GM12891 (cell line): Measurements from ENCODE around the gene DUSP7.

Source experiments
- DNase-seq: peaks from one replicate; pipeline ENCODE4 v3.0.0; 2011; ENCODE audit warnings: low spot score; ENCODE audit not compliant: insufficient read length
- FAIRE-seq: peaks from 2 replicates; lab custom pipeline; 2011; peaks lifted over from hg19 to GRCh38; lab: Jason Lieb, UNC
- PAX5 ChIP-seq: IDR thresholded peaks from 2 replicates; pipeline ENCODE4 v1.6.1; 2011; ENCODE audit warnings: low read length, moderate library complexity, mild to moderate bottlenecking; ENCODE audit not compliant: insufficient read depth, severe bottlenecking
- POLR2A ChIP-seq: IDR thresholded peaks from 2 replicates; pipeline ENCODE4 v1.6.1; 2011; ENCODE audit warnings: low read depth, low read length, control low read depth
- POLR2AphosphoS5 ChIP-seq: IDR thresholded peaks from 2 replicates; pipeline ENCODE4 v1.6.1; 2011; ENCODE audit warnings: low read depth, low read length, control low read depth
- POU2F2 ChIP-seq: IDR thresholded peaks from 2 replicates; pipeline ENCODE4 v1.6.1; 2011; ENCODE audit warnings: low read depth, mild to moderate bottlenecking, control low read depth, low read length, moderate library complexity
- SPI1 ChIP-seq: IDR thresholded peaks from 2 replicates; pipeline ENCODE4 v1.6.1; 2011; ENCODE audit warnings: low read depth, low read length, control low read depth
- TAF1 ChIP-seq: IDR thresholded peaks from 2 replicates; pipeline ENCODE4 v1.6.1; 2011; ENCODE audit warnings: low read depth, low read length, control low read depth

DUSP7 gene

DNA sequence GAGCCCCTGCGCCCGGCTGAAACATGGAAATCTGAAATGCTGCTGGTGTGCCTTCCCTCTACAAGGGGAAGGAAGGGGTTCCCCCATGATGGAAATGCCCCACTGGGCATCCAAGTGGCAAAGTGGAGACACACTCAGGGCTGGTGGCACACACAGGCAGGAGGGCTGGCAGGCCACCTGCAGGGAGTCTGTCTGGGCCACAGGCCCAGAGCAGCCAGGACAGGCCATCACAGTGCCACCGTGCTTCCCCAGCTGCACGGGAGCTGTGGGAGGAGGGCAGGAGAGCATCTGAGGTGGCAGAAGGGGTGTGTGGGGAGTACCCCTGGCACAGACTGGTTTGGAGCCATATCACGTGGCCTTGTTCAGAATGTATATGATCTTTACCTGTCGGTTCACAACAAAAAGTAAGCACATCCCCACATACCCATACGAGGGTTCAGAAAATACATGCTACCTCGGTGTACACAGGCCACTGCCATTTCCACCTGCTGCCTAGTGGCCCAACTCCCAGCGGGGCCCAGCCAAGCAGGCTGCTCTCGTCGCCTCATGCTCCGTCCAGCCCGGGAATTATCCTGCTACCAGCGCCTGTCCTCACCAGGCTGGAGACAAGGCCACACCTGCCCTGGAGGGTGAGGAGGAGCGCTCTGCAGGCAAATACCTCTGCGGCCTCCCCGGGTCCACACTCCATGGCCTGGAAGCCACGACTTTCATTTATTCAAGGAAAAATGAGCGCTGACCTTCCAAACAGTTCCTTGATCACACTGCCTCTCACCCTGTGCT lies 22.6 kb upstream of the DUSP7 start:
- FAIRE-seq (no peak), DNase-seq (no peak)
- TF ChIP-seq TAF1: no peak
- TF ChIP-seq SPI1: no peak

DNA sequence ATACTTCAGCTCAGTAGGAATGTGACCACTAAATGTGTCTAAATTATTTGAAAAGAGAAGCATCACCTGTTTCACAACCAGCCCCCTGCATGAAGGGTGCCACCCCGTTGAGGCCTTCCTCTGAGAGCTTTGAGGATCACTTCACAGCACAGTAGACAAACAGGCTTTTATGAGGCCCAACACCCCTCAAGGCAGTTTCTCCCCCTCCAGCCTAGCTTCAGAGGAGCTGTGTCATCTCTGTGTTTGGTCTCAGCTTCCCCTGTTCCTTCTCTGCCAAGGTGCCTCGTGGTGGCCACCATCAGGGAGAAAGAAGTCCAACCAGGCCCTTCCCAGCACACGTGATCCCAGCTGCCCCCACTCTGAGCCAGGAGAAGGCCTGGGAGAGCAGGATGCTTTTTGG lies 21.6 kb upstream of the DUSP7 start:
- TF ChIP-seq POLR2A (no peak), TAF1 (no peak), SPI1 (no peak), POU2F2 (no peak), POLR2AphosphoS5 (no peak), PAX5 (no peak)
- DNase-seq (no peak), FAIRE-seq (no peak)

DNA sequence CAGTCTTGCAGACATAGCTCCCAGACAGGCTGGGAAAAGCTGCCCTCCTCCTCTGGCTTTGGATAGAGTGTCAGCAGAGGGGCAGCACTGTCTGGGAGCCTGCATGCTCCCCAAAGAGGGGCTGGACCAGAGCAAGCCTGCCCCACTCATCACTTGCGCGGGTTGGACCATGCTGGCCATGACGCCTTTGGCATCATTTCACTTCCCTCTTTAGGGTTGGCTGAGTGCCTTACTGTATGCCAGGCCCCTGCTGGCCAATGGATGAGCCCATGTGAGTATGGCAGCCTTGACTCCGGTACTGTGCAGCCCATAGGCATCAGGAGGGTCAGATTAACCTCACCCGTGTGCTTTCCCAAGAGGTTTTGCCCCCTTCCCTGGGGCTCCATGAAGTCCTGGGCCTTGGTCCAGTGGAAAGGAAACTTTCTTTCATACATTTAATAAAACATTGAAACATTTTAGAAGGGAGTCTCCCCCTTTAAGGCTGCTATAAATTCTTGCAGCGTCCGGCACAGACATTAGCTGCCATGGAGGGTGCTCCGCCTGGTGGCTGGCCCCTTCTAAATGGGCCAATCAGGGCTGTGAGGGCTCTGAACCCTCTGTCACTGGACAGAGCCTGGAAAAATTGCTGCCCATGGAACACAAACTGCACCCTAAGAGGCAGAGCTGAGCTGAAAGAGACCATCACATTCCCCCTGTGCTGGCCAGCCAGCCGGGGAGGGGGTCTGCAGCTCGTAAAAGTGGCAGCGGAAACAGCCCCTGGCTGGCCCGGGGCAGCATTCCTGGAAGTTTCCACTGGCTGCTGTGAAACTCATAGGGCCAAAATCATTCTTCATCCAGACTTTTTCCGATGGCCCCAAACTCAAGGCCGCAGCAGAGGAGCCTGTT lies 20.8 kb upstream of the DUSP7 start:
- TF ChIP-seq SPI1 (no peak), TAF1 (no peak), PAX5 (no peak), POLR2A (no peak), POLR2AphosphoS5 (no peak), POU2F2 (no peak)
- DNase-seq (no peak), FAIRE-seq (no peak)

DNA sequence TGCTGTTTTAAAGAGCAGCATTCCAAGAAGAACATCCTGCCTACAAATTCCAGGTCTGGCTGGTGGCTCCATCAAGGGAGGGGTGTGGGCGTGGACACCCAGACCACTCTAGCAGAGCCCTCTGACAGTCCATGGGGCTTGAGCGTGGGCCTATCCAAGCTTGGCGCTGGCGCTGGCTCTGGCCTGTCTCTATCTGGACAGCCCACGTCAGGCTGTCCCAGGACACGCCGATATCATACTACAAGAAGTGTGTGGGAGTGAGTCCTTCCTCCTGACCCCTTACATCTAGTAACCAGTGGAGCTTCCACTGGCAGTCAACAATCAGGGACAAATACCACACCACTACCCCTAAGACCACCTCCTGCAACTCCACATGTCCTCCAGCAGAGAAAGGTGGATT lies 17.1 kb upstream of the DUSP7 start:
- DNase-seq (no peak), FAIRE-seq (no peak)
- TF ChIP-seq POU2F2 (no peak), TAF1 (no peak), SPI1 (no peak)

DNA sequence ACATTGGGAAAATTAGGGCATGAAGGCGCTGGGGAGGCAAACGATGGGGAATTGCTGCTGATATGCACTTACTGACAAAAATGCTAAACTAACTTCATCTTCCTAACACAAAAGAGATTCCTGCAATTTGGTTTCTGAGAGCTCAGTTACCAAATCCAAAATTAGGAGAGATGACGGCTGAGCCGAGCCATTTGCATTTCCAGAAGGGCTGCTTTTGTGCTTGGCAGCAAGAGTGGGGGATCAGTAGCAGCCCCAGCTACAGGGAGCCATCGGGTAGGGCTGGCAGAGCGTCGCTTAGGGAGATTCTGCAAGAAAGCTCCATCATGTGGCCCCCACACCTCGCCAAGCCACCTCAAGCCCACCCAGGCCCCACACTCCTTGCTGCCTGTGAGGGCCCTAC lies 16.1 kb upstream of the DUSP7 start:
- DNase-seq (no peak), FAIRE-seq (no peak)
- TF ChIP-seq POLR2A (no peak), TAF1 (no peak)

DNA sequence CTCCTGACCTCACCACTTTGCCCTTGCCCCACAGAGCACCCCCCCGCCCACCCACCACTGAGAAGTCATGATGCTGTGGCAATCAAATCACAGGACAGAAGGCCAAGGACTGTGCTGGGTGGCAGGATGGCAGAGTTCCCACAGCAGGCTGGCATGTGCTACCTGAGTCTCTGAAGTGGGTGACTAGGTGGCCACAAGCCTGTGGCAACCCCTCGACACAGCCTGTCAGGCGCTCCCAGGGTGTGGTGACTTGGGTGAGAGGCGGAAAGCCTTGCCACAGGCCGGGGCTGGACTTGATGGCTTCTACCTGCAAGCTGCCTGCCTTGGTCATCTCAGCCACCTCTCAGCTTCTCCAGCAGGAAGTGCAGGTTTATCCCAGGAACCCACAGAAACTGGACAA lies 15.6 kb upstream of the DUSP7 start:
- FAIRE-seq: no peak
- TF ChIP-seq TAF1: no peak
- no peak for TF ChIP-seq SPI1
- no peak for TF ChIP-seq PAX5
- no peak for TF ChIP-seq POLR2AphosphoS5
- no peak for TF ChIP-seq POLR2A
- no peak for TF ChIP-seq POU2F2
- no peak for DNase-seq

DNA sequence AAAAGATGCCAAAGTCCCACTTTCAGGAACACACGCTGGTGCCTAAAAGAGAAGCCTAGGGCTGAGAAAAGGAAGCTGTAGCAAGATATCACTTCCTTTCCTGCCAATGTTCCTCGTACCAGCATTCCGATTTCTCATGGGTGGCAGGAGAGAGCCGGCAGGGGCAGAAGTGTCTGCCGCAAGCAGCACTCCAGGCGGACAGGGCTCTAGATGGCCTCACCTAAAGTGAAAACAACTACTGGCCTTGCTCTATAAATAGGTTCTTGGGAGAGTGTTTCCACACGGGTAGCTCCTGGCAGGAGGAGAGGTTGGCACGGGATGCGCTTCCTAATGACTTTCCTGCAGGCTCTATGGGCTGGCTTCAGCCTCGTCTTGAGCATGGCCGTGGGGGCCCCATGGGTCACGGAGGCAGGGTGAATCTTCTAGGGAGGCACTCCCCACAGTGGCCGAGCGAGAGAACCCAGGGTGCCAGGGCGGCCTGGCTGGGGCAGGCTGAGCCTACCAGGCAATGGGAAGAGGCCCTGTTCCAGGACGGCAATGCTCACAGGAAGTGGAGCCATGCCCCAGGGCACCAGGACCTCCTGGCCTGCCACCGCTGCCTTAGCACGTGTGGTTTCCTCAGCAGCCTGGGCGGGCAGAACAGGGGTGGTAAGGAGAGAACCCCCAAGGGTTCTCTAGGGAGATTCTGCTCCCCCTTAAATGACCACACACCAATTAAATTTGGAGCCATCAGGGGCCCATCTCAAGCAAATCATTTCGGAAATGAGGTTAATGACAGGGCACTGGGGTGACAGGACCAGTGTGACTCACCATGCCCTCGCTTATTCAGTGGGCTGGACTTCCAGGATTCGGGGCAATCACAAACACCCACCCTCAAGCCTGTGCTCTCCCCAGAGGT lies 14.6 kb upstream of the DUSP7 start:
- DNase-seq: no peak
- no peak for FAIRE-seq
- TF ChIP-seq PAX5 (no peak), POU2F2 (no peak), TAF1 (no peak), POLR2AphosphoS5 (no peak), POLR2A (no peak), SPI1 (no peak)

DNA sequence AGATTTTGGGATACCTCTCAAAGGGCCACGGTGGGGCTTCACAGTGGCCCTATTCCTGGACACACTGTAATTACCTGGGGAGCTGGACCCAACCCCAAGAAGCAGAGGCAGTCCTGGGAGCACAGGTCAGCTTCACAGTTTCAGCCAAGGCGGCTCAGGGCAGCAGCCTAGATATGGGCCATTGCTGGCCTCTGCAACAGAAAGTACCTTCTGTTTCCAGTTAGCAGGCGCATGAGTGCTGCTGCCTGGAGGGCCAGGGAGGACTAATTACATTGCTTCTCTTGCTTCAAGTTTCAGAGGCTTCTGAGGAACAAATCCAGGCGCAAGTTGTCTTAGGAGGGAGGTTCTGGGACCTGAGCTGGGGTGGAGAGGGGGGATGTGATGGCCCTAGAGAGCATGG lies 13.5 kb upstream of the DUSP7 start:
- no peak for FAIRE-seq
- TF ChIP-seq SPI1: no peak
- TF ChIP-seq POLR2A: no peak
- TF ChIP-seq POU2F2: no peak
- TF ChIP-seq POLR2AphosphoS5: no peak
- TF ChIP-seq PAX5: no peak
- TF ChIP-seq TAF1: no peak

DNA sequence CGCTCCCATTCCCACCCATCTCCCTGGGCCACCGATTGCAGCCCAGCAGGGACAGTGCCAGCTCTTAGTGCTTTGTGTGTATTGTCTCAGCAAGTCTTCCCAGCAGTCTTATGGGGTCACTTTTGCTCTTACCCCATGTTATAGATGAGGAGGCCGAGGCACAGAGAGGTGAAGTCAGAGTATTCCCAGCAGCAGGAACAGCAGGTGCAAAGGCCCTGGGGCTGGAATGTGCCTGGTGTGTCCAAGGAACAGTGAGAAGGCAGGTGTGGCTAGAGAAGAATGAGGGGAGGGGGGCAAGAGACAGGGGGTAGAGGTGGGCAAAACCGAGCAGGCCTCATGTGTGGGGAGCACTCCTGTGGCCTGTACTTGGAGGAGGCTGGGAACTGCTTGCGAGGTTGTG lies 12.8 kb upstream of the DUSP7 start:
- no peak for FAIRE-seq
- TF ChIP-seq PAX5: no peak
- TF ChIP-seq POU2F2: no peak
- no peak for TF ChIP-seq POLR2A
- no peak for TF ChIP-seq SPI1
- no peak for TF ChIP-seq TAF1
- no peak for TF ChIP-seq POLR2AphosphoS5
- no peak for DNase-seq

More for the DNA sequence above, 13.5 kb upstream of the DUSP7 start:
- no peak for DNase-seq
